T-helper 1 cell treated with Interleukin-12 subunit alpha and Interleukin-12 subunit beta and Interleukin-4 antibody, amounts not matched to agents 30 ng/mL and 1 ng/mL, for 36 hours (primary cell): ENCODE results near the gene UBXN6. TPM values are rescaled to one million over a fixed set of nuclear protein-coding genes. Genes with fewer than 3 reads are reported as not detected.

Source experiments
- intact Hi-C: fragments of 100-400 bp; cut with micrococcal nuclease; formaldehyde crosslinking; loops from one replicate; pipeline ENCODE4 v1.15.1; 2024
- total RNA-seq: library from RNA; stranded (reverse); gene quantifications from 2 replicates; pipeline ENCODE4 v1.2.3, GENCODE V29; 2022

Gene UBXN6
- total RNA-seq, 1 donor from 2014 or later, result 46.3 TPM

GRCh38 chr19:4443188-4443587 lies 14.4 kb downstream of the UBXN6 start:
- intact Hi-C loops, result no loop called here

GRCh38 chr19:4442819-4443146 lies 14.8 kb downstream of the UBXN6 start:
- intact Hi-C loops, result no loop called here

GRCh38 chr19:4441994-4442818 lies 15.4 kb downstream of the UBXN6 start:
- intact Hi-C loops, result no loop called here

- intact Hi-C loops, result no loop called here
Observed at GRCh38 chr19:4439243-4439642, 18.4 kb downstream of the UBXN6 start.

GRCh38 chr19:4437103-4437502 lies 20.5 kb downstream of the UBXN6 start:
- intact Hi-C loops, result no loop called here

GRCh38 chr19:4436231-4436630 lies 21.4 kb downstream of the UBXN6 start:
- intact Hi-C loops, result no loop called here

GRCh38 chr19:4434391-4434790 lies 23.2 kb downstream of the UBXN6 start:
- intact Hi-C loops, result no loop called here

GRCh38 chr19:4432918-4433506 lies 24.6 kb downstream of the UBXN6 start:
- intact Hi-C loops, result no loop called here

GRCh38 chr19:4431808-4432674 lies 25.6 kb downstream of the UBXN6 start:
- intact Hi-C loops, result no loop called here

GRCh38 chr19:4431296-4431695 lies 26.3 kb downstream of the UBXN6 start:
- intact Hi-C loops, result no loop called here

GRCh38 chr19:4430760-4431159 lies 26.8 kb downstream of the UBXN6 start:
- intact Hi-C loops, result no loop called here

GRCh38 chr19:4429771-4430171 lies 27.8 kb downstream of the UBXN6 start:
- intact Hi-C loops, result no loop called here

GRCh38 chr19:4429256-4429655 lies 28.3 kb downstream of the UBXN6 start:
- intact Hi-C loops, result no loop called here

GRCh38 chr19:4428326-4428975 lies 29.1 kb downstream of the UBXN6 start:
- intact Hi-C loops, result no loop called here

- intact Hi-C loops, result no loop called here
Observed at GRCh38 chr19:4425537-4425936, 32.1 kb downstream of the UBXN6 start.

GRCh38 chr19:4423416-4424126 lies 34.0 kb downstream of the UBXN6 start:
- intact Hi-C loops, result no loop called here

GRCh38 chr19:4416268-4416667 lies 41.3 kb downstream of the UBXN6 start:
- intact Hi-C loops, result no loop called here

GRCh38 chr19:4415352-4415751 lies 42.2 kb downstream of the UBXN6 start:
- intact Hi-C loops, result no loop called here

- intact Hi-C loops, result no loop called here
Observed at GRCh38 chr19:4414800-4415321, 42.7 kb downstream of the UBXN6 start.

GRCh38 chr19:4414144-4414799 lies 43.3 kb downstream of the UBXN6 start:
- intact Hi-C loops, result no loop called here
